Activated CD8-positive, alpha-beta memory T cell treated with anti-CD3 and anti-CD28 coated beads for 4 hours (primary cell): ENCODE measurements around the gene RBFOX1.

ENCODE experiments used
- DNase-seq, 2 donors: peaks; one replicate each; pipeline ENCODE4 v3.0.0-alpha.2; 2020; ENCODE audit warnings: low read depth in 2 of 2

Gene RBFOX1

DNA sequence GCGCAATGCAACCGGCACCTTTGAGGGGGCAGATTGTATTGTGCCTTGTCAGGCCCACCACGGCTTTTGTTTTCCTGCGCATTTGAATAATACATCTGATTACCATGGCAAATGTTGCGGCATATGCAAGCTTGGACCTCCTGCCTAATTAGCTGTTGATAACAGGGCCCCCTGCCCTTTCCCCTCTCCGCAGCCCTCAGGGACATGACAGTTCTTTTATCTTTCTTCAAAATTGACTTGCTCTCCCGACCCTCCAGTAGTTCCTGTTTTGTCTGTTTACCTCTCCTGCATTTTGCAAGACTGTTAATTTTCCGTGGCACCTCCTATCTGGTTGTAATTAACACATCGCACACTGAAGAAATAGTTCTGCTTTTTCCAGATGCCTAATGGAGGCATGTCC is 86.8 kb downstream of the RBFOX1 start:
- DNase-seq = no peak

DNA sequence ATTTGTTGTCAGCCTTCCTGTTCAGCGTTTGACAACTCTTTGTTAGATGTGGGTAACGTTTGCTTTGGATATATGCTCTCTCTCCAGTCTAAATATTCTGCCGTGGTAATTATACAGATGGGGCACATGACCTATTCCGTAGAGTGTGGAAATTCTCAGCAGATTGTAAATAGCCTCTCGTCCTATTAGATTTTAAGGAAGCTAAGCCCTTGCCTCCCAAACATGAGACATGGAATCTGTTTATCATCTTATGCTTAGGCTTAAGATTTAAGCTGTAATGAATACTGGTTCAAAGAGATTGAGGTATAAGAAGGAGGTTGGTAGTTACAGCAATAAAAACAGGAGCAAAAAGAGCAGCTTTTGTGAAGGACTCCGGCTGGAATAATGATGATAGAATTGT is 87.4 kb downstream of the RBFOX1 start:
- no peak for DNase-seq

DNA sequence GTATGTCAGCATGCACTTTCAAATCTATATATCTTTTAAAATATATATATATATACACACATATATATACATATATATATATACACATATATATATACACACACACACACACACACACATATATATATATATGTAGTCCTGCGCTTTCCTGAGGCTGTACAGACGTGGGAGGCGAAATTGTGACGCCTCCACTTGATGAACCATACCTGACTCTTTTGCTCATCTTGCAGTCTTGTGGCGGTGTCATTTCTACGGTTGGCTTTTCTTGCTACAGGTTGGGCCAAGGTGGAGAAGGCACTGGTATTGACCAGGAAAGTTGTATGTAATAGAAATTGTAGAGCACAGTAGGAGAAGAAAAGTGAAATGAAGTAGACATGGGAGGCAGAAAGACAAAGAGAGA is 88.2 kb downstream of the RBFOX1 start:
- no peak for DNase-seq

DNA sequence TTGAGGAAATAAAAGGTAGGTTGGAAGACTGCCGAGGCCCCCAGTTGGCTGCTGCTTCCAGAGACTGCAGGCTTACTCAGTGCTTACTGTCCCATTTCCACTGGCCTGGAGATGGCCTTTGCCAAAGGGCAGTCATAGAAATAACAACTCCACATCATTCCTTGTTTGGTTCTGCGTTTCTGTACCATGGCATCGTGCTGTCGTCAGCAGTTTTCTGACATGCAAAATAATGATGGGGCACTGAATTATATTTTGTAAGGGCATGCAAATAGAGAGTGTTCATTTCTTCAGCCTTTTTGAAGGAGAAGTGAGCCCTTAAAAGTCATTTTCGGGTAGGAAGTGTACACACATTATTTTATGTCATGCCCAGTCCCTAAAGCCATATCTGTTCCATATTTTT is 88.9 kb downstream of the RBFOX1 start:
- DNase-seq = no peak

DNA sequence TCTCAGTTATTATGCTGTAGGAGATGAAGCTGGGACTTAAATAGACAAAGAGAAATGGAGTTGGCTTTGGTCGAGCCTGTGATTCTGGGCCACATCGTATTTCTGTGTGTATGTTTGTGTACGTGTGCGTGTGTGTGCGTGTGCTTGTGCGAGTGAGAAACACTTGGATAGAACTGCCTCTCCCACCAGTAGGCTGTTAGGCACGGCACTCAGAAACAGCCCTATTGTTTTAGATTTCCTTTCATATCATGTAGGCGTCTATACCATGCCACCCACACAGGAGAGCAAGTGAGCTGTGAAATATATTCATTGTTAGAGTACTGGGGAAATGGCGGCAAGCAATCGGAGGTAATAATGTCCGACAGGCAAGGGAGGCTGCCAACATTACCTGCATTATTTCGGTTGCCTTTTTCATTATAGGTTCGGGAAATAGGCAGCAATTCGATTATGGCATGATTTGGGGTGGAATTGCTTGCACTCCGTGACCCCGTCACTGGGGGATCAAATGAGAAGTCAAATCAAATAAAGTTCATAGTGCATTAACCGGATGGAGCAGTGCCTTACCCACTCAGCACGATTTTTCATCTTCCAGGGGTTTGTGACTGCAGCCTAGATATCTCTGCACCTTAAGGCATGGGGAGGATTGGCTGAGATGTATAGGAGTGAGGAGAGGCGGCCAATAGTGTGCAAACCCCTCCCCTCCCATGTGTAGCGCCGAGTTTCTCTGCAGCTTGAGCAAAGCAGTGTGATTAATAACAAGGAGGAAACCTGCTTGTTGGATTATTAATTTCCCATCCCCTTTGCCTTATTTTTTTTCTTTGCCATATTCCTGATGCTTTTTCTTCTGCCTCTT is 89.6 kb downstream of the RBFOX1 start:
- DNase-seq = no peak

DNA sequence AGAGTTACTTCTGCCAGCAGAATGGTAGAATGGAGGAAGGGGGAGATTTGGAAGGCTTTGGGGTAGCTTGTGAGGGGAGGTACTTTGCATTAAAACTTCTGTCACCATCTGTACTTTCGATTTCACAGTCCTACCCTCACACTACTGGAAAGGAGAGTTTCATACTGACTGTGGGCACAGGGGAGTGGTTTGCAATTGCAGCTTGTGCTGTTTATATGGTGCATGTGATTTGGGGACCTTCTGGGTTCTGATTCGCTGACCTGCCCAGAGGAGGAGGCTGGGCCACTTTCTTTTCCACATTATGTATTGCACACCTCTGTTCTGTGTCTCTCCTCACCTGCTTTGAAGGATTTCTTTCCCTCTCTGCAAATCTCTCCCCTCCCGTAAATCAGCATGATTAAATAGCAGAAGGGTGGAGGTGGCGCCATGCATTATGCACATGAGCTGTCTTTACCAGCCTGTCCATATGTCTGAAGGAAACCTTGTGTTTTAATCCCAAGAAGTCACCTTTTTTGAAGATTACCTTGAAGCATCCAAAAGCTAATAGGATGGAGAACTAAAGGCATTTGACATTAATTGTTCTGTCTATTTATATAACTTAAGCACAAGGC is 90.9 kb downstream of the RBFOX1 start:
- DNase-seq = no peak

DNA sequence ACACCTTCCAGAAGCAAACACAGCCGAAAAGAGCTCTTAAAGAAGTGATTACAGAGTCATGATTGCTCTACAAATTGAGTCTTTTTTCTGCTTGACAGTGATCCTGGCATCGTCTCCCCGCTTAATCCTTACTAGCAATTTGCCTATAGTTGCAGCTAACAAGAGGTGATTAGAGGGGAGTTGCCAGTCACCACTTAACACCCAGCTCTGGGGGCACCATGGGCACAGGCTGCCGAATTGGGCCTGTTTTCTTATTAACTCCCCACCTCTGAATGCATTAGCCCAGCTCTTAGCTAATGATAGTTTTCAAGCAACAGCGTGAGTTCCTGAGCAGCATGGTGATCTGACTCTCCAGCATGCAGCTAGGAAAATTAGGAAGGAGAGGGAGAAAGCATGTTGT is 93.5 kb downstream of the RBFOX1 start:
- no peak for DNase-seq

DNA sequence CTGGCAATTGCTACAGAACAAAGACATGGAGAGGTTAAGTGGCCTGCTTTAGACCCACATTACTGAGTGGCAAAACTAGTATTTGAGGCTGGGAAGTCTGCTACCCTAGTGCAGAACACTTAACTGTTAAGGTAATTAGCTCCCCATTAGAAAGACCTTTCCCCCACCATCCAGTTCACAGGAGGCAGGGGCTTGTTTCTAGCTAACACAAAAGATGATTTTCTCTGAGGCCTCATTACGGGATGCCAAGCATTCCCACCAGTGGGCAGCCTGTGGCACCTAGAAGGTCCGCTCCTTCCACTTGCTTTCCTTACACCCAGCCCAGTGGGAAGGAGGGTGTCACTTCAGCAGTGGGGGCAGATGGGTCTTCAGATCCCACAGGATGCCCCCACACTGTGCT is 99.1 kb downstream of the RBFOX1 start:
- no peak for DNase-seq

DNA sequence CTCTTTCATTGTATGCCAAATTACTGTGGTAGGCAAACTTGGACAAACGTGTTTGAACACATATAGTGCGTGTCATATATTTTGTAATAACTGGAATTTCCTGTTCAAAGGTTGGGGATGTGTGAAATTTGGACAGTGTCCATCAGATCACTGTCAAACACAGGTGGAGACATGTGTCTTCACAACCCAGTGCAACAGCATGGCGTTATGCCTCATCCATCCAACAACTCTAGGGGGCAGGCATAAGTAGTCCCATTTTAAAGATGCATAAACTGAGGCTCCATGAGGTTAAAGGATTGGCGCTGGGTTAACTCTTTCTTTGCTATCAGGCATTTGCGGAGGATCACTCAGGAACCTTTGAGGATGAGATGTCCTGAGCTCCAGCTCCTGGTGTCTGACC is 103.7 kb downstream of the RBFOX1 start:
- DNase-seq = no peak

DNA sequence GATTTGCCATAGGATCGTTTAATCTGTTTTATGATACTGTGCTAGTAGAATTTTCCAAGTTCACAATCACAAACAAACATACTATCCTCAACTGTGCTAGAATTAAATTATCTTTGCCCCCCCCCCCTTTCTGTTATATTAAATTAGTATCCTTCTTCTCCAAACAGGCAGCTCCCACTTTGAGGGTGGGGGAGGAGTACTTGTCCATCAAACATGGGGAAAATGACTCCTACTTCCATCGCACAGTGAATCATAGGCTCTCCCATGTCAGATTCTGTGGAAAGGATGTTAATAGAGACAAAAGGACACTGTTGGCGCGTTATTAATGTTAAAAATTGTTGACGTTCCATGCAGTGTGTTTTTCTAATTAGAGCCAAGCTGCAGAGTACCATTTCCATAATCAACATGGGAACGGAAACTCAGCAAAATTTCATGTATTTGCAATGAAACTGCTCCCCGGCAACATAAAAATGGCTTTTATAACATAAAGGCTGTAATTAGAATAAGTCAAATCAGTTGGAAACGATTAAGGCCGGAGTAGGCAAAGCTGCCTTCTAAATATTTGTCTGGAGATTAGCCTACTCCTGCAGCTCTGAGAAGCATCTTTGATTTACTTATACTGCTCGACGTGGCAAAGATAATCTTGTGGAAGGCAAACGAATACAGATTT is 104.6 kb downstream of the RBFOX1 start:
- DNase-seq = no peak

DNA sequence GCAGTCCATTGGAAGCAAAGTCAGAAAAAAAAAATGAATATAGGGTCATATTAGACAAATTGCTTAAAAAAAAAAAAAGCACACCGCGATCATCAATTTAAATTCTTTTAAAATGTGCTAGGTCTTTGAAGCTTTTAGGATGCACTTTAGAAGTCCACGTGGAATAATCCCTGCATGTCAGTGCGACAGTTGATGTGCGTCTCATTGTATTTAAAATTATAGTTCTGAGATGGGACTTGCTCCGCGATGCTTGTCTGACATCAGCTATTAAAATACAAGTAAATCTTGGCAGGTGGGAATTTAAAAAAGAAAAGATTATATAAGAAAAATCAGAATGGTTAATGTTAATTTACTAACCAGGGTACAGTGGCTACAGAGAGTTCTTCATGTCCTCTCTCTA is 105.2 kb downstream of the RBFOX1 start:
- DNase-seq = no peak

DNA sequence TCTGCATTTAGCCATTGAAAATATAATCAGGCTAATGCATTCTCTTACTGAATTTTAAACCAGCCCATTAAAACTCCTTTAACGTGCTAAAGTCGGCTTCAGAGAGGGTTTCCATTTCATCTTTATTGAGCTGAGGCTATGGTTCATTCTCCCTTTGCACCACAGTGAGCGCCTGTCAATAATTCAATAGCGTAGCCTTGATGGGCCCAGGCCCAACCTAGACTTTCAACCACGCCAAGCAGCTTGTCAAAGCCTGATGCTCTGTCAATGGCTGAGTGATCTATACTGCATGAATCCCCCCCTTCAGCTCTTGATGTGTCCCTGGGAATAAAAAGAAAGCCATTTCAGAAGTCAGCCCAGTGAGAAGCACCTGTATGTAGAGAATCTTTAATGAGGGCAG is 106.0 kb downstream of the RBFOX1 start:
- DNase-seq = no peak

DNA sequence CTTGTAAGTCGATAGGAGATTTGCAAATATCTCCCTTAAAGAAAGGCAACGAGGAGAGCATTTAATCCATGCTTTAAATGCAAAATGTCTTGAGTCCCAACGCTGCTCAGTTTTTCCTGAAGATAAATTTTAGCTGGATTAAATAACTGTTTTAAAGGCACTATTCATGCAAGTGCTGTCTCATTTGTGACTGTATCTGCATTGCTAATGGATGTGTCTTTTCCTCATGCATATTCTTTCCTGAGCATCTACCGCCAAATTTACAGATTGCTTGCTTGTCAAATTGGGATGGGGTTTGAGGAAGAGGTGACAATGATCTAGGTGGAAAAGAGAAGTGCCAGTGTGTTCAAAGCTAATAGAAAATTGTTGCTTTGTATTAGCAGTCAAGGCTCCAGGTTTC is 106.9 kb downstream of the RBFOX1 start:
- no peak for DNase-seq

DNA sequence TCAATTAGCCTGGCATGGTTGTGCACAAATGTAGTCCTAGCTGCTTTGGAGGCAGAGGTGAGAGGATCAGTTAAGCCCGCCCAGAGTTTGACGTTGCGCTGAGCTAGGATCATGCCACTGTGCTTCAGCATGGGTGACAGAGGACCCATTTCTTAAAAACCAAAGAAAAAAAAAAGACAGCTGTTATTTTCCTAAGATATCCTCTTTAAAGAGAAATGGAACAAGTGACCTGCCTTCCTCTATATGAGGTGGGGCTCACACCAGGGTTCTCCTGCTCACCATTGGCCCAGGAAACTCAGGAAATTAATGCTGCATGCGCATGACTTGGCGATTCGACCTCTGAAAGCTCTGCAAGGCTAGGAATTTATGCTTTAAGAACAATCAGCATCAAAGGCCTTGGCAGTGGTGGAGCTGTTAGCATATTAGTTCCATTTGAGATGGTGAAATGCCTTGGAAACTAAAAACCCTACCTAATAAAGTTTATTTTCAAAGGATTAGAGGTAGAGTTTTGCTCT is 108.3 kb downstream of the RBFOX1 start:
- DNase-seq = no peak

DNA sequence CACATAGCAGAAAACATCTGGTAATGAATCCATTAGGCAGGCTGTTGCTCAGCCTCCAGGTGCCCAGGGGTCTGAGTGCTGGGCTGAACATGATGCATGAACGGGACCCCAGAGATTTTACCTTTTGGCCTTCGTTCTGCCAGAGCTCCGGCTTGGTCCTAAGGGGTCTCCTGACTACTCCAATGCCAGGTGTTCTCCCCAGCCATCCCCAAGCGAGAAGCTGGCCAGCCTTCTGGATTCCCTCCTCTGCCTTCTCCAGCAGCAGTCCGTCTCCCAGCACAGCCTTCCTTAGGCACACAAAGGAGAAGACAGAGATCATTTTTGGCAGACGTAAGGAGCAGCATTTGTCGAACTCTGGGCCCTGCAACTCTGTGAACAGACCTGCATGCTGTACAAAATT is 109.4 kb downstream of the RBFOX1 start:
- DNase-seq = no peak

DNA sequence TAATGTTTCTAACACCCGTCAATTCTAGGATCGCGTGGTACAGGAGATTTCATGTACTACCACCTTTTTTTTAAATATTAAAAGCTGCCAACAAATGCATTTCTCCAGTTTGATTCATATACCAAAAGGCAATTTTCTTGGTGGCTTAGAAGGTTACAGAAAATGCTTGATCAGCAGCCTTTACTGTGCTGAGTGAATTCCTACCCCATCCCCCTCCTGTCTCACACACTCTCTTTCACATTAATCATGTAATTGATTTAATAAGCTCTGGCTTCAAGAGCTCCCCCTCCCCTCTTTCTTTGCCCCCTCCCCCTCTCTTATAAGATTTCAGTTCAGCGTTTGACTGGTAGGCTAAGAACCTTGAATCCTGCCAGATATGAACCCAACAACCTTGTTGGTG is 110.5 kb downstream of the RBFOX1 start:
- no peak for DNase-seq

DNA sequence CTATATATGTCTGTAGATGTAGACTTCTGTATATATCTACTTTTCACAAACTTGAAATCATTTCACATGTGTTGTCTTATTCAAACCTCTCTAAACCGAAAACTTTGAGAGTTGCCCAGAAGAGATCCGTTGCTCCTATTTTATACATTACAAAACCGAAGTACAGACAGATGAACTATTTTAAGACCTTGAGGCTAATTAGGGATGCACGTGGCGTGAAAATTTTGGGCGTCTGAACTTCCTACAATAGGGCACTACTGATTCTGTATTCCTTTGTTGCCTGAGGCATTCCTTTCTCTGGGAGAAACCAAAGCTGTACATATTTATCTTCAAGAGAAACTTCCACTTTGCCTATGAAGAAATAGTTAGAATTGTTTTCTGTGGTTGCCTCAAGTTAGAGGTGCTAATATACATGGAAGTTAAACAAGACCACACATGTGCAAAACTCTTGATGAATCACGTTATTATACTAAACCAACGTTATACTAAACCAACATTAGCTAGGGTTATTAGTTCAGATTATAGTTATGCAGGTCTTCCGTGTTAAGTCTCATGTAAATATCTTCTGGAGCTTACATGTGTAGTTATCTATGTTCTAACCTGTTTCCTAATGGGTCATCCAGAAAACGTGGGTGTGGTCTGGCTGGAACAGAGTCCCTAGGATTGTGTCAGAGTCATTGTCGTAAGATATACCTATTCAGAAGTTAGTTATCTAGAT is 111.2 kb downstream of the RBFOX1 start:
- no peak for DNase-seq

DNA sequence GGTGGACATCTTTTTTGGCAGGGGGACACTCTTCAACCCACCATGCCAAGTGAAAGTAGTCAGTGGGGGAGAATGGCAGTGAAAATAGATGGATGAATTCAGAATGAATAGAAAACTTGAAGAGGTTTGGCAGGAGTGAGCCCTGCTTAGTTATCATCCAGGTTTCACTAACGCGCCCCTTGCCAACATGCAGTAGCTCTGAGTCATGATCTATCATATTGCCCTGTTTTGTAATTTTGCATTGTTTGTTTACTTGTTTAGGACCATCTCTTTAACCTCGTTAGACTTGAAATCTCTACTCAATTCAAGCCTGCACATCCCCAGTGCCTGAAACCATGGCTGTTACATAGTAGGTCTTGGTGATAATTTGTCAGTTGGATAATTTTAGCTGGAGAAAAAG is 116.7 kb downstream of the RBFOX1 start:
- DNase-seq = no peak

DNA sequence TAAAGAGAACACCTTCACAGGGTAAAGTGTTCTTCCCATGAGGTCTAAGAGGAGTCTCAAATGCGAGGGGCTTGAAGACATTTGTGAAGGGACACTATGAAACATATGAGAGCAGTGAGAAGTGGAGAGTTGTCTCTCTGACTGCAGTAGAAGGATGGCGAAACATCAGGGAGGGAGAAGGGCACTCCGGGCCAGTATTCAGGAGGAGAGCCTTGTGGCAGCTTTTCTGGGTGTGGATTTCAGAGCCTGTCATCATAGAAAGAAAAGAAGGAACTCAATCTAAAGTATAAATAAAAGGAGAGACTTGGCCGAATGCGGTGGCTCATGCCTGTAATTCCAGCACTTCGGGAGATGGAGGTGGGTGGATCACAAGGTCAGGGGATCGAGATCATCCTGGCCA is 117.2 kb downstream of the RBFOX1 start:
- DNase-seq = no peak

DNA sequence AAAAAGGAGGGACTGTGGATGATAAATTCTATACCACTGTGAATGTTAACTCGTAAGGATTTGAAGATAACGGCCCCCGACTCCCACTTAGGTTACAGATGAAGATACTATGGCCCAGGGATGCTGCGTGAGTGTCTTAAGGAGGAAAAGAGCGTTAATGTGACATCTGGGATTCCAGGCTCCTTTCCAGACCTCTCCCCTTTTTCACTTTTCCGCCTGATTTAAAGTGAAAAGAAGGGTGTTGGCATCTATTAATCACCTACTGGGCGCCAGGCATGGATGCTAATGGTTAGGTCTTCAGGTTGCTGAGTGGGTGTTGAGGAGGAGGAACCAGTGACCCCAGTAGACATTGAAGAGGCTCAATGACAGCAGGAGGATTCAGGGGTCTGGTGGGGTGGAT is 117.8 kb downstream of the RBFOX1 start:
- DNase-seq = no peak

DNA sequence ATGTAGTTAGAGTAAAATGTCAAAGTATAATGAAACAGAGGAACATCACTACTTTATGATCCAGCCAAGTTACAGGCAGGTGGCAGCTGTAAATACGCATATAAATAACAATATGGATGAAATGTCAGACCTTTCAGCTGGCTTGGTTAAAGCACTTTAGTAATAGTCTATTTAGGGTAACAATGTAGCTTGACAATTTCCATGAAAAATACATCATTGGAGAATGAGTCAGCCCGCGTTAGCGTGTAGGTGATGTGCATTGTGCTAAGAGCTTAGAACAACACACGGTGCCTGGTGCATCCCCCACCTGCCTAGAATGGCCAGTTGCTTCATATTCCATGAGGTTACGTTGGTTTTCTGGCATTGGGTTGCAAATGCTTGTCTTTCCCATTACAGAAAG is 119.4 kb downstream of the RBFOX1 start:
- DNase-seq = no peak

DNA sequence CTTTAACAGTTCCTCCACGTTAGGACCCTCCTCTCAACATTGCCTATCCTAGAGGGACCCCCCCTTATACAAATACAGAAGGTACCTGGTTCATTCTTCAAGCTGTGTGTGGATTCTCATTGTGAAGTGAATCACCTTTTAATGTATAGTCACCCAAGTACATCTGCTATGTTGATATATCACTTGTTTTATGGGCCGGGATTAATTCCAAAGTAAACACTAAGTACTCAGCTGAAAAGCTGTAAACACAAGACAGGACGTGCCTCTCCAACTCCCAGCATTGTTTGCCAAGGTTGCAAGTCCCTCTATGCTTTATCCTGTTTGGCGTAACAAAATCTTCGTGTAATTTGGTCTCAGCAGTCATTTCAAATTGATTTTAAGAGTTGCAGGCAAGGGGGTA is 123.6 kb downstream of the RBFOX1 start:
- no peak for DNase-seq
